ENCODE data around the gene KLK3. TPM values are rescaled to one million over a fixed set of nuclear protein-coding genes. Genes with fewer than 3 reads are reported as not detected.

The KLK3 gene
- total RNA-seq, 4 donors from 2014 or later = 0.13 to 119 (median 10.4) TPM

DNA sequence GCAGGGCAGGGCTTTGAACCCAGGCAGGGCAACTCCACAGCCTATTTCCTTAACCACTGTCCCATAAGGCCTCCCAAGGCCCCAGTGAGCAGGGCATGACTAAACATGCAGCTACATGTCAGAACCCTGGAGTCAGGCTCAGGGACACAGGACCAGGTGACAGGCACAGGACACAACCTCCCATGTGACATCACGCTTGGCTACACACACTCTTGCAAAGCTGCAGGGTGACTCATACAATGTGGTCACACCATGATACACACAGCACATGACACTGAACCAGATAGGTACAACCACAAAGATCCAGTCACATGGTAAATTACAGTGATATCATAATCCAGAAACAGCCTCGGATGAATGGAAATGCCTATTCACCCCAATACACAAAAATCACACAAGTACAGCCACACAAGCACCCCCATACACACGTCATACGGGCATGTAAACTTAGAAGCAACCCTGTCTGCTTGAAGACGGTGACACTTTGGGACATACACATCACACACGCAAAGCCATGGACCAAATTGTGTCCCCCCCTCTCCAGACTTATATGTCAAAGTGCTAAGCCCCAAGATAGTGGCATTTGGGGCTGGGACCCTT is 42.0 kb downstream of the KLK3 start:
- intact Hi-C loops (cut with DNase I; ENCODE audit: low total_unique reads) = no loop called here
- no peak for TF ChIP-seq POLR2A (IDR thresholded peaks at IDR 0.05)
- TF ChIP-seq, protein P1, sequence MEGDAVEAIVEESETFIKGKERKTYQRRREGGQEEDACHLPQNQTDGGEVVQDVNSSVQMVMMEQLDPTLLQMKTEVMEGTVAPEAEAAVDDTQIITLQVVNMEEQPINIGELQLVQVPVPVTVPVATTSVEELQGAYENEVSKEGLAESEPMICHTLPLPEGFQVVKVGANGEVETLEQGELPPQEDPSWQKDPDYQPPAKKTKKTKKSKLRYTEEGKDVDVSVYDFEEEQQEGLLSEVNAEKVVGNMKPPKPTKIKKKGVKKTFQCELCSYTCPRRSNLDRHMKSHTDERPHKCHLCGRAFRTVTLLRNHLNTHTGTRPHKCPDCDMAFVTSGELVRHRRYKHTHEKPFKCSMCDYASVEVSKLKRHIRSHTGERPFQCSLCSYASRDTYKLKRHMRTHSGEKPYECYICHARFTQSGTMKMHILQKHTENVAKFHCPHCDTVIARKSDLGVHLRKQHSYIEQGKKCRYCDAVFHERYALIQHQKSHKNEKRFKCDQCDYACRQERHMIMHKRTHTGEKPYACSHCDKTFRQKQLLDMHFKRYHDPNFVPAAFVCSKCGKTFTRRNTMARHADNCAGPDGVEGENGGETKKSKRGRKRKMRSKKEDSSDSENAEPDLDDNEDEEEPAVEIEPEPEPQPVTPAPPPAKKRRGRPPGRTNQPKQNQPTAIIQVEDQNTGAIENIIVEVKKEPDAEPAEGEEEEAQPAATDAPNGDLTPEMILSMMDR (IDR thresholded peaks at IDR 0.05) = no peak
- WGBS, 2 donors = 66 to 68% methylated on average over 6 of the region's 6 CpGs
- H3K4me3 ChIP-seq (ENCODE audit: low read depth, poor library complexity, severe bottlenecking) = no peak overlapping the region
- peak in 1 of 2 donors; percentile 63 for DNase-seq (ENCODE audit: low spot score in 2 of 2)

DNA sequence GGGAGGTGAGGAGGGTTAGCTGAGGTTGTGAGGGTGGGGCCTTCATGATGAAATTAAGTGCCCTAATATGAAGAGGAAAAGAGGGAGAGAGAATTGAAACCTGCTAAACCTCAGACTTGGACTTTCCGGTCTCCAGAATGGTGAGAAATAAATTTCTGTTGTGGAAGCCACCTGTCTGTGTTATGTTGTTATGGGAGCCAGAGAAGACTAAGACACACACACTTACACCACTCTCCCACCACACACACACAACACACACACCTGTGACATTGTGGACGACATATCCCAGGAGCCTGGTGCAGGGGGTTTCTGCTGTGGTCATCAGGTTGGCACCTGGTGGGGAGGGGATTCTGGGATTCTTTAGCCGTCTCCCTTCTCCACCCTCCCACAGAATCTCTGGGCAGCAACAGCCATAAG is 42.5 kb downstream of the KLK3 start:
- DNase-seq (ENCODE audit: low spot score in 2 of 2) = no peak
- TF ChIP-seq, protein P1 (IDR thresholded peaks at IDR 0.05) = no peak
- no peak for TF ChIP-seq POLR2A (IDR thresholded peaks at IDR 0.05)
- H3K4me3 ChIP-seq (ENCODE audit: low read depth, poor library complexity, severe bottlenecking) = no peak overlapping the region
- intact Hi-C loops (cut with DNase I; ENCODE audit: low total_unique reads) = no loop called here
- WGBS, 2 donors = 44 to 58% methylated on average over 3 of the region's 3 CpGs

DNA sequence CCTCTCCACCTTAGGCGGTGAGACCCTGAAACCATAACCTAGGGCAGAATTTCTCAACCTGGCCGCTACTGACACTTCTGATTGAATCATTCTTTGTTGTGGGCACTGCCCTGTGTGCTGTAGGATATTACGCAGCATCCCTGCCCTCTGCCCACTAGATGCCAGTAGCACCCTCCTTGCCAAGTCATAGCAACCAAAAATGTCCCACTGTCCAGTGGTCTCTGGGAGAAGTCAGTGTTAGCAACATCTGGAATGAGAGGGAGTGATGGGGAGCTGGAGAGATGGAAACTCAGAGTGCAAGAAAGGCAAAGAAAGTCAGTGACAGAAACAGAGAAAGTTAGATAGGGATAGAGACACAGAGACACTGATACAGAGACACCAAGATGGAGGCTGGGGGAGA is 42.9 kb downstream of the KLK3 start:
- intact Hi-C loops (cut with DNase I; ENCODE audit: low total_unique reads) = no loop called here

DNA sequence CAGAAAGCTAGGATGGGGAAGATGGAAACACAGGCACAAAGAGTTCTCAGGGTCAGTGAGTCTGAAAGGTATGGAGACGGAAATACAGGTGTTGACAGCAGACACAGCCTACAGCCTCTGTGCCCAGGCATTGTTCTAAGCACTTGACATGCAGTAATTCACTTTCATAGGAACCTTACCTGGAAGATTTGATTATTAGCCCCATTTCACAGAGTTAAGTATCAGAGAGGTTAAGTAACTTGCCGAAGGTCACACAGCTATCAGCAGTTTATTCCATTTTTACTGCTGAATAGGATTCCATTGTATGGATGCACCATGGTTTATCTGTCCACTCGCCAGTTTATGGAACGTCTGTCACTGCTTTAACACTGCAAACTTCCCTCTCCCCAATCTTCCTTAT is 43.3 kb downstream of the KLK3 start:
- no peak for DNase-seq (ENCODE audit: low spot score in 2 of 2)
- intact Hi-C loops (cut with DNase I; ENCODE audit: low total_unique reads) = no loop called here
- WGBS, 2 donors = 74 to 80% methylated on average over 4 of the region's 4 CpGs
- no peak overlapping the region for H3K4me3 ChIP-seq (ENCODE audit: low read depth, poor library complexity, severe bottlenecking)
- TF ChIP-seq POLR2A (IDR thresholded peaks at IDR 0.05) = no peak
- TF ChIP-seq, protein P1 (IDR thresholded peaks at IDR 0.05) = no peak

More for the DNA sequence above, 42.9 kb downstream of the KLK3 start:
- no peak overlapping the region for H3K4me3 ChIP-seq (ENCODE audit: low read depth, poor library complexity, severe bottlenecking)
- WGBS, 2 donors = 53 to 65% methylated on average over 3 of the region's 3 CpGs
- no peak for DNase-seq (ENCODE audit: low spot score in 2 of 2)
- no peak for TF ChIP-seq POLR2A (IDR thresholded peaks at IDR 0.05)
- TF ChIP-seq, protein P1 (IDR thresholded peaks at IDR 0.05) = no peak

DNA sequence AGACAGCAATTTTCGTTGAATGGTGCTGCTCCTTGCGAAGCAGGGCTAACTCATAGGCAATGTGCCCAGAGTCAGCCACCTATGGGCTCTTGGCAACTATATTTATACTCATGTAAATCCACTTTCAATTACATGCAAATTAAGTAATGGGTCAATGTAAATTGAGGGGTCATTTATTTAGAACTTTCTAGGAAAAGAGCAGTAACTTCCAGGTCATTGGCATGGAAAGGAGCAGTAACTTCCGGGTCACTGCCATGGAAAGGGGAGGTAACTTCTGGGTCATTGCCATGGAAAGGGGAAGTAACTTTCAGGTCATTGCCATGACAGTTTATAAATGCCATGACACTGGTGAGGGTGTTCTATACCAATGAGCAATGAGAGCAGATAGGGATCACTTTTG is 44.9 kb downstream of the KLK3 start:
- no peak for TF ChIP-seq POLR2A (IDR thresholded peaks at IDR 0.05)
- TF ChIP-seq, protein P1 (IDR thresholded peaks at IDR 0.05) = no peak
- no peak overlapping the region for H3K4me3 ChIP-seq (ENCODE audit: low read depth, poor library complexity, severe bottlenecking)
- no peak for DNase-seq (ENCODE audit: low spot score in 2 of 2)
- intact Hi-C loops (cut with DNase I; ENCODE audit: low total_unique reads) = no loop called here
- 79 to 83% methylated on average over 3 of the region's 3 CpGs for WGBS, 2 donors

DNA sequence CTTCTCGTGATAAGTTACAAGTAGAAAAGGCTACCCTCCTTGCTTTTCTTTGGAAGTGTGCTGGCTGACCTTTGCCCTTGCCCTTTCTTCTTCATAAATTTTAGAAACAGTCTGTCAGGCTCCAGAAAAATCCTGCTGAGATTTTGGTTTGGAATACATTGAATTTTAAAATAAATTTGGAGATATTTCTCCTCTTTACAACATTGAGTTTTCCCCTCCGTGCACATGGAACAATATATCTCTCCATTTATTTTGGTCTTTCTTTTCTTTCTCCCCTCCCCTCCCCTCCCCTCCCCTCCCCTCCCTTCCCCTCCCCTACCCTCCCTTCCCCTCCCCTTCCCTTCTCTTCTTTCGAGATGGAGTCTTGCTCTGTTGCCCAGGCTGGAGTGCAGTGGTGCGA is 47.9 kb downstream of the KLK3 start:
- 63 to 75% methylated on average over 4 of the region's 4 CpGs for WGBS, 2 donors
- H3K4me3 ChIP-seq (ENCODE audit: low read depth, poor library complexity, severe bottlenecking) = no peak overlapping the region
- intact Hi-C loops (cut with DNase I; ENCODE audit: low total_unique reads) = no loop called here
- TF ChIP-seq, protein P1 (IDR thresholded peaks at IDR 0.05) = no peak
- TF ChIP-seq POLR2A (IDR thresholded peaks at IDR 0.05) = no peak
- DNase-seq (ENCODE audit: low spot score in 2 of 2) = no peak
